GM12878 (cell line): Measurements from ENCODE around the gene KREMEN2. TPM values are rescaled to one million over a fixed set of nuclear protein-coding genes. Genes with fewer than 3 reads are reported as not detected.

Experiments used
- BCL3 ChIP-seq: IDR thresholded peaks from 2 replicates; pipeline ENCODE4 v1.6.1; 2011; ENCODE audit warnings: borderline replicate concordance, low read depth, mild to moderate bottlenecking, moderate library complexity, low read length; ENCODE audit not compliant: insufficient read depth, poor library complexity, severe bottlenecking
- IKZF1 ChIP-seq: fragments of 450-650 bp; conservative IDR thresholded peaks from 2 replicates; pipeline ENCODE4 v1.6.1; 2017; ENCODE audit warnings: antibody characterized with exemption, mild to moderate bottlenecking
- IRF3 ChIP-seq: fragments of 450-650 bp; IDR thresholded peaks from 2 replicates; pipeline ENCODE4 v1.6.1; 2014; ENCODE audit warnings: mild to moderate bottlenecking
- IRF5 ChIP-seq: fragments of 450-650 bp; IDR thresholded peaks from 2 replicates; pipeline ENCODE4 v1.6.1; 2017; ENCODE audit warnings: borderline replicate concordance
- NR2C2 ChIP-seq: IDR thresholded peaks from 2 replicates; pipeline ENCODE4 v1.6.1; 2011; ENCODE audit warnings: borderline replicate concordance, low read depth; ENCODE audit not compliant: control insufficient read depth, insufficient read length
- RBBP5 ChIP-seq: fragments of 200-600 bp; sonication (generic); conservative IDR thresholded peaks from 2 replicates; pipeline ENCODE4 v1.6.1; 2016
- ZBTB4 ChIP-seq: fragments of 450-650 bp; formaldehyde crosslinking; IDR thresholded peaks from 2 replicates; pipeline ENCODE4 v1.4.0; 2022; ENCODE audit warnings: mild to moderate bottlenecking, moderate library complexity
- ZSCAN29 ChIP-seq: fragments of 450-650 bp; IDR thresholded peaks from 2 replicates; pipeline ENCODE4 v1.6.1; 2017; ENCODE audit warnings: mild to moderate bottlenecking, moderate library complexity
- ZZZ3 ChIP-seq: IDR thresholded peaks from 2 replicates; pipeline ENCODE4 v1.6.1; 2011; ENCODE audit warnings: low read depth; ENCODE audit not compliant: control insufficient read depth, insufficient read length
- polyA plus RNA-seq, 11 experiments: library from polyadenylated mRNA; depleted of rRNA in 4 of 11; unstranded in 6 of 11; stranded (reverse) in 5 of 11; fragments of >200 nt; fragmentation: Nextera tagmentation in 4 of 11; fragmentation: Illumina TruSeq in 1 of 11; extraction: Ambion mirVana in 4 of 11; extraction: Trizol in 1 of 11; gene quantifications; 1 replicate in 1 of 11; 2 replicates in 10 of 11; pipeline versions ENCODE4 v1.2.1 to v1.2.3, GENCODE V29; 2011 to 2016; ENCODE audit warnings: inconsistent platforms in 2 of 11, missing spikeins in 2 of 11, low read depth in 1 of 11
- total RNA-seq, 4 experiments: library from RNA; depleted of rRNA in 3 of 4; stranded (reverse); fragments of >200 nt in 3 of 4; fragmentation: Illumina TruSeq in 1 of 4; extraction: Trizol in 1 of 4; gene quantifications; 2 replicates each; pipeline versions ENCODE4 v1.2.1 to v1.2.3, GENCODE V29; 2013 to 2021

The KREMEN2 gene
- total and polyA plus RNA-seq, 10 of the 15 experiments (the other 5 are each of a cell fraction or from before 2014, with no cell fraction given): 0.06 to 3.7 (median 0.83) TPM; not detected in 2

GRCh38 chr16:2969545-2970521 is 5.8 kb downstream of the KREMEN2 start (continued):
- TF ChIP-seq NR2C2 (no peak), ZBTB4 (no peak), ZZZ3 (no peak), IRF5 (no peak), BCL3 (peak; percentile 54), RBBP5 (no peak), IKZF1 (peak; percentile 40), IRF3 (no peak), ZSCAN29 (no peak)
